Sigmoid colon (tissue), 3 donors: ENCODE results near the gene NEU2.

Source experiments
- POLR2A ChIP-seq, 2 donors: fragments of 450-650 bp; IDR thresholded peaks; one replicate each; pipeline ENCODE4 v1.6.1; 2016; ENCODE audit warnings: antibody characterized with exemption in 2 of 2, mild to moderate bottlenecking in 2 of 2, moderate library complexity in 2 of 2
- TF ChIP-seq, protein P1 (sequence below), 4 experiments: fragments of 450-650 bp in 3 of 4; fragments of 200-600 bp in 1 of 4; IDR thresholded peaks; one replicate each; pipeline ENCODE4 v1.5.1; 2016 to 2019; ENCODE audit warnings: antibody characterized with exemption in 4 of 4, mild to moderate bottlenecking in 3 of 4, moderate library complexity in 2 of 4

DNA sequence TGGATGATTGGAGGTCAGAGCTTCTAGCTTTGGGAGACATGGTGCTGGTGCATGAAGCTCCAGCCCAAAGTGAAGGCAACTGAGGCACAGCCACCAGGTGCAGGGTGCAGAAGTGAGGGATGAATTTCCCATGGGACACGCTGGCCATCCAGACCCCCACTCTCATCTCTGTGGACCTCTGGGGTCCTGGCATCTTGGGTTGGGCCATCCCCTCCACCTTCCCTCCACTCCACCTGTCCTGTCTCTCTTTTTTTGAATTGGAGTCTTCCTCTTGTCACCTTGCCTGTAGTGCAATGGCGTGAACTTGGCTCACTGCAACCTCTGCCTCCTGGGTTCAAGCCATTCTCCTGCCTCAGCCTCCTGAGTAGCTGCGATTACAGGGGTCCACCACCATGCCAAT is 22.8 kb upstream of the NEU2 start:
- TF ChIP-seq, protein P1, sequence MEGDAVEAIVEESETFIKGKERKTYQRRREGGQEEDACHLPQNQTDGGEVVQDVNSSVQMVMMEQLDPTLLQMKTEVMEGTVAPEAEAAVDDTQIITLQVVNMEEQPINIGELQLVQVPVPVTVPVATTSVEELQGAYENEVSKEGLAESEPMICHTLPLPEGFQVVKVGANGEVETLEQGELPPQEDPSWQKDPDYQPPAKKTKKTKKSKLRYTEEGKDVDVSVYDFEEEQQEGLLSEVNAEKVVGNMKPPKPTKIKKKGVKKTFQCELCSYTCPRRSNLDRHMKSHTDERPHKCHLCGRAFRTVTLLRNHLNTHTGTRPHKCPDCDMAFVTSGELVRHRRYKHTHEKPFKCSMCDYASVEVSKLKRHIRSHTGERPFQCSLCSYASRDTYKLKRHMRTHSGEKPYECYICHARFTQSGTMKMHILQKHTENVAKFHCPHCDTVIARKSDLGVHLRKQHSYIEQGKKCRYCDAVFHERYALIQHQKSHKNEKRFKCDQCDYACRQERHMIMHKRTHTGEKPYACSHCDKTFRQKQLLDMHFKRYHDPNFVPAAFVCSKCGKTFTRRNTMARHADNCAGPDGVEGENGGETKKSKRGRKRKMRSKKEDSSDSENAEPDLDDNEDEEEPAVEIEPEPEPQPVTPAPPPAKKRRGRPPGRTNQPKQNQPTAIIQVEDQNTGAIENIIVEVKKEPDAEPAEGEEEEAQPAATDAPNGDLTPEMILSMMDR (IDR thresholded peaks at IDR 0.05), result no peak
- no peak for TF ChIP-seq POLR2A (IDR thresholded peaks at IDR 0.05)
